H54 (cell line): Measurements from ENCODE around the gene KREMEN1.

Source experiments
- DNase-seq: peaks from one replicate; pipeline ENCODE4 v3.0.0; 2011; ENCODE audit warnings: low spot score, mixed read lengths; ENCODE audit not compliant: insufficient read length
- FAIRE-seq: peaks from 3 replicates; lab custom pipeline; 2011; peaks lifted over from hg19 to GRCh38; lab: Jason Lieb, UNC
- POLR2A ChIP-seq: IDR thresholded peaks from 2 replicates; pipeline ENCODE4 v1.6.1; 2011; ENCODE audit warnings: low read depth, mild to moderate bottlenecking, low read length

KREMEN1 gene

DNA sequence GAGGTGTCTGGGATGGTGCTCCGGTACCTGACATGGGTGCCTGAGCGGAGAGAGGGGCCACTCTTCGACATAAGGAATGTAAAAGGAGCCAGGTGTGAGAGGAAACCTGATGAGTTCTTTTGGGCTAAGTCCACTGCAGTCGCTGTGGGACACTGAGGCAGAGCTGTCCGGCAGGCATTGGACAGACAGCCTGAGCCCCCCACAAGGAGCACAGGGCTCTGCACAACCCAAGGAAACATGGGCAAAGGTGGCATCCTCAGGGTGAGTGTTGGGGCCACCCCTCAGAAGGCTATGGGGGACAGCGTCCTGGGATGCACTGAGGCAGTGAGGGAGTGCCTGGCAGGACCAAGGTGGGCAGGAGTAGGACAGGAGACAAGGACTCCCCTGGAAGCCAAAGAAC is 75.2 kb downstream of the KREMEN1 start:
- TF ChIP-seq POLR2A: no peak
- no peak for DNase-seq
- no peak for FAIRE-seq

DNA sequence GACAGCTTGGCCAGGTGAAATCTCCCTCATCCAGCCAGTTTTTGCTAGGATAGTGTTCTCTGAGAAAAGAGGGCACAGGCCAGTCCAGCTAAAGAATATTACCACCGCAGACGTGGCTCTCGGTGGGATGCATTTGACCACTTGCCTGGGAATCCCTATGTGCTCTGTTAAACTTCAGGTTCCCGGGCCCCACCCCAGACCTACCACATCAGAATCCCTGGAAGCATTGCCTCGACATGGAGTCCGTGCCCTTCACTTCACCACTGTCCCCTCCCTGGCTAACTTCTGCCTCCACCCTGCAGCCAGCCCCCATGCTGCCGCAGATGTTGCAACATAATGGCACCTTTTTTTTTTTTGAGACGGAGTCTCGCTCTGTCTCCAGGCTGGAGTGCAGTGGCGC is 76.0 kb downstream of the KREMEN1 start:
- TF ChIP-seq POLR2A: no peak
- DNase-seq: no peak
- FAIRE-seq: no peak

DNA sequence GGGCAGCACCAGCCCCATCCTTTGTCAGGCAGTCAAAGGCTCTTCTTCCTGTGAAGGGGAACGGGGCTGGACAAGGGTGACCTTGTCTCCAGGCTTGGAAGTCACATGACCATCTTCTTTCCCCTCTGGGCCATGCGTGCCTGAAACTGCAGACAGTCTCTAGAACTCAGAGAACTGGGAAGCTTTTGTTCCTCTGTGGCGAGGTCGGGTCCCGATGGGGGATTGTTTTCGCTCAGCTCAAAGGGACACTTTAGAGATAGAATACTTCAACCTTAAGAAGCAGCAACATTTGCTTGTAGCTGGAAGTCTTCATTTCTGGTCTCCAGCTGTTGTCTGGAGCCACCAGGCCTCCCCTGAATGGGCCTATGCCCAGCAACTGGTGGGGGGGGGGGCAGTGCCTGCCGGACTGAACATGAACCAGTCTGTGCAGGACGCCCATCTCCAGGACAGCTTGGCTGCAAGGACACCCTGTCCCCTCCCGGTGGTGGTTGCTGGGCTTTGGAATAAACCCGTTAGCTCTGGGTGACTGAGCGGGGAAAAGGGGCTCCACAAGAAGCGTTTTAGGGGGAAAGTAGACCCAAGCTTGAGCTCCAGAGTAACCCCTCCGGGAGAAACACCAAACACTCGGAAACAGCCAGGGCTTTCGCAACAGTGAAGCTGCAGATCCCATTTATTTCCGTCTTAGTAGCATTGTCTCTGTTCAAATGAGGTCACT is 77.2 kb downstream of the KREMEN1 start:
- FAIRE-seq: no peak
- no peak for TF ChIP-seq POLR2A
- DNase-seq: no peak

DNA sequence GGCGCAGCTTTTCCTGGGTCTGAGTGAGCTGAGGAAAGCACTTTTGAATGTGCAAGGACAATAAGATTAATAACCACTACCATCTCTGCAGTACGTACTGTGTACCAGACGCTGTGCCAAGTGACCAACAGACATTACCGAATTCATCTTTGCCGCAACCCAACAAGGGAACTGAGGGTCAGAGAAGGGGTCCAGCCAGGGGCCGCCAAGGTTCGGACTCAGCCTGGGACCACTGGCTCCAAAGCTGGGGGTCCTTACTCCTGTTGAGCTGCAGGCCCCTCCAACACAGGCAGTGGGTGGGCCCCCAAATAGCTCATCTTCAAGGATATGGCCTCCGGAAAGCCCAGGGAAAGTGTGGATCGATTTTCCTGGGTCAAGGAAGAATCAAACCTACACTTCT is 77.9 kb downstream of the KREMEN1 start:
- DNase-seq (no peak), FAIRE-seq (no peak)
- TF ChIP-seq POLR2A: no peak

DNA sequence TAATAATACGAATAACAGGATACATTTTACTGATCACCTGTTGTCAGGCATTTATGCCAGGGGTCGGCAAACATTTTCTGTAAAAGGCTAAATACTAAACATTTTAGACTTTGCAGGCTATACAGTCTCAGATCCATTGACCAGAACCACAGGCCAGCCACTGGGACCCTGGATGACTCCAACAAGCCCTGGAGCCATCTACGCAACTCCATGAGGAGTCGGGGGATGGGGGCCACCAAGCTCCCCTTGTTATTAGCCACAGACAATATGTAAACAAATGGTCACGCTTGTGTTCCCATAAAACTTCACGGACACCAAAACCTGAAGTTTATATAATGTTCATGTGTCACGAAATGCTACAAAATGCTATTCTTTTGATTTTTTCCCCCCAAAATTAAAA is 78.5 kb downstream of the KREMEN1 start:
- FAIRE-seq: no peak
- no peak for DNase-seq

DNA sequence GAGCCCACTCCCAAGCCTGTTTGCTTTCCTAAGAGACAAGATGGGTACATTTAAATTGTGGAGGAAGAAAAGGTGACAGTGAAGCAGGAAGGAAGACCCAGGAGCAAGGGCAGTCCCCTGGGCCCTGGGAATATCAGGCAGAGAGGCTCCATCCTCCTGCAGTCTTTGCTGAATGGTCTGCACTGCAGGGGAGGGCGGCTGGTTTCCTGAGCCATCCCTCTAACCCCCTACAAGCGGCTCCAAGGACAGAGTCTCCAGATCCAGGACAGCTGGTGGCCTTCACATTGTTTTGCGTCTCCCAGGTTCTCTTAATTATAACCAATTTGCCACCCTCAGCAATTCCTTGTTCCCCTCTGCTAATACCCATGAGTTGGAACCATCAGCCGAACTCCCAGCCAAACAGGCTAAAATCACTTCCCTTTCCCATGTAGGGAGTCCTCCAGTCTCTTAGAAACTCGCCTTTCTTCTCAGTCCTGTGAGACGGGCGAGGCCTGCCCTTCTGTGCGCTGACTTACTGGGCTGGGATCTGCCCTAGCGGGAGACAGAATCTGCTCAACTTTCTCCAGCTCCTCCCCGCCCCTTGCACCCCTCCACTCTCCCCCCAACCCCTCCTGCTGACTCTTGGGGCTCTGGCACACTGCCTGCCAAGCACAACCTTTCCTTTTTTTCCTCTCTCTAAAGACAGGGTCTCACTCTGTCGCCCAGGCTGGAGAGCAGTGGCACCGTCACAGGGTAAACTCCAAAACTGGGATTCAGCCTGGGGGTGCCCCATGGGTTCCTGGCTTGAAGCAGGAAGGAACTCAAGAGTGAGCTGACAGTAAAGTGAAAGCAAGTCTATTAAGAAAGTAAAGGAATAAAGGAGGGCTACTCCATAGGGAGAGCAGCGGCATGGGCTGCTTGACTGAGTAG is 79.5 kb downstream of the KREMEN1 start:
- TF ChIP-seq POLR2A: no peak
- no peak for FAIRE-seq
- DNase-seq: no peak

More for the DNA sequence above, 78.5 kb downstream of the KREMEN1 start:
- TF ChIP-seq POLR2A: no peak

DNA sequence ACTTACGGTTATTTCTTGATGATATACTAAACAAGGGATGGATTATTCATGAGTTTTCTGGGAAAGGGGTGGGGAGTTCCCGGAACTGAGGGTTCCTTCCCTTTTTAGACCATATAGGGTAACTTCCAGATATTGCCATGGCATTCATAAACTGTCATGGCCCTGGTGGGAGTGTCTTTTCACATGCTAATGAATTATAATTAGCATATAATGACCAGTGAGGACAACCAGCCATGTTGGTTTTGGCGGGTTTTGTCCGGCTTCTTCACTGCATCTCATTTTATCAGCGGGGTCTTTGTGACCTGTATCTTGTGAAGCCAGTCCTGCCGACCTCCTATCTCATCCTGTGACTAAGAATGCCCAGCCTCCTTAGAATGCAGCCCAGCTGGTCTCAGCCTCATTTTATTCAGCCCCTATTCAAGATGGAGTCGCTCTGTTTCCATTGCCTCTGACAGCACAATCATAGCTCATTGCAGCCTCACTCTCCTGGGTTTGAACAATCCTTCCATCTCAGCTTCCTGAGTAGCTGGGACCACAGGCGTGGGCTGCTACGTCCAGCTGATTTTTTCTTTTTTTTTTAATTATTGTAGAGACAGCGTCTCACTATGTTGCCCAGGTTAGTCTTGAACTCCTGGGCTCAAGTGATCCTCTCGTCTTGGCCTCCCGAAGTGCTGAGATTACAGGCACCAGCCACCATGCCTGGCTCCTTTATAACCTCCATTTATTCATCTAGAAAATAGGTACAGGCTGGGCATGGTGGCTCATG is 80.3 kb downstream of the KREMEN1 start:
- FAIRE-seq (no peak), DNase-seq (no peak)
- TF ChIP-seq POLR2A: no peak

DNA sequence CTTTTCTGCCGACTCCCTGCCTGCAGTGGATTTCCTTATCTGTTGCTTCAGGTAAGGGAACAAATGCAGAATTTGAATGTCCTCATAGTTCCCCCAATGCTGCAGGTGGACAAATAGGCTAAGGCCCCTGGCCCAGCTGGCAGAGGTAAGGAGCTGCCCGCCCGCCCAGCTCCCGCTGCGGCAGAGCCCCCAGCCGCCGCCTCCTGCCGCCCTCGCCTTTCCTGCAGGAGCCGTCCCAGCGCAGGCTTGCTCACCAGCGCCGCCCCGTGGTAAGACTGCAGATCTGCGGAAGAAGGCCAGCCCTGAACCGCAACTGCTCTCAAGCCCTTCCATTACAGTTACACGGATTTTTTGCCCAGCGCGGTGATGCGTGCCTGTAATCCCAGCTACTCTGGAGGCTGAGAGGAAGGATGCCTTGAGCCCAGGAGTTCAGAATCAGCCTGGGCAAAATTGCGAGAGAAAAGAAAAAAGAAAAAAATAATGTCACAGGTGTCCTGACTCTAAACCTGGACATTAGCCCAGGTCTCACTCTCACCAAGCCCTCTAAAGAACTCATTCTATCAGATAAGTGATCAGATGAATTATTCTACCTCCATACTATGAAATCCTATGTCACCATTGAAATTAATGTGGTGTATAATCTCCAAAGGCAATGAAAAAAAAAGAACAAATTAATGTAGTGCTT is 81.7 kb downstream of the KREMEN1 start:
- FAIRE-seq: no peak

DNA sequence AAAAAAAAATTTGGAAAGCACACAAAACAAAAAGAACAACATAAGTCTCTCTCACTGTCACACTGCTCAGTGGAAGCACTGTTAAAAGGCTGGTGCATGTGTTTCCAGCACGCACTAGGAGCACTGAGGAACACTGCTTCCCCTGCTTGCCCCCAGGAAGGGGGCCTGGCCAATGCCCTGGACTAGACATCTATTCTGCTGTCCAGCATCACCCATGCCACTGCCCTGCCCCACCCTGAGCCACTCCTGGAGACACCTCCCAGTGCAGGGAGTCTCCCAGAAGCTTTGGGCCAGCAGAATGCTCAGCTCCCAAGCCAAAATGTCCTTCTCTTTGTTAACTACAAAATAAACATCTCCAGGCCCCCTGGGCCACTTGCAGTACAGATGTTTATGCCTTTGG is 83.1 kb downstream of the KREMEN1 start:
- DNase-seq (no peak), FAIRE-seq (no peak)
- no peak for TF ChIP-seq POLR2A

More for the DNA sequence above, 81.7 kb downstream of the KREMEN1 start:
- DNase-seq: peak; percentile 66
- no peak for TF ChIP-seq POLR2A

DNA sequence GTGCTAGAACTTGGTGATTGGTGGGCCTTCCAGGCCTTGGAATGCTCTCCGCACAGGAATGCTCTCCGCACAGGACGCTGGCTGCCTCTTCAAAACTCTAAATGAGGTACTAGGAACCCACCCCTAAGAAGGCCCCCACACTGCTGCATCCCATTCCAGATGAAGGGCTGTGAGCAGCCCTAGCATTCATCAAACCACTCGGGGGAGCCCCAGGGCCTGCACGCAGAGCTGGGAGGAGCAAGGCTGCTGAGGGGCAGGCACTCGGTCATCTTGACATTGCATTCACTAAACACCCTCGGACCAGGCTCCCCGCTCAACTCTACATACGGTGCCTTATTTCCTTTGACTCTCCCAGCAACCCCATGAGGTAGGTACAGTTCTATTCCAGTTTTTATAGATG is 83.7 kb downstream of the KREMEN1 start:
- TF ChIP-seq POLR2A: no peak
- FAIRE-seq (no peak), DNase-seq (no peak)

DNA sequence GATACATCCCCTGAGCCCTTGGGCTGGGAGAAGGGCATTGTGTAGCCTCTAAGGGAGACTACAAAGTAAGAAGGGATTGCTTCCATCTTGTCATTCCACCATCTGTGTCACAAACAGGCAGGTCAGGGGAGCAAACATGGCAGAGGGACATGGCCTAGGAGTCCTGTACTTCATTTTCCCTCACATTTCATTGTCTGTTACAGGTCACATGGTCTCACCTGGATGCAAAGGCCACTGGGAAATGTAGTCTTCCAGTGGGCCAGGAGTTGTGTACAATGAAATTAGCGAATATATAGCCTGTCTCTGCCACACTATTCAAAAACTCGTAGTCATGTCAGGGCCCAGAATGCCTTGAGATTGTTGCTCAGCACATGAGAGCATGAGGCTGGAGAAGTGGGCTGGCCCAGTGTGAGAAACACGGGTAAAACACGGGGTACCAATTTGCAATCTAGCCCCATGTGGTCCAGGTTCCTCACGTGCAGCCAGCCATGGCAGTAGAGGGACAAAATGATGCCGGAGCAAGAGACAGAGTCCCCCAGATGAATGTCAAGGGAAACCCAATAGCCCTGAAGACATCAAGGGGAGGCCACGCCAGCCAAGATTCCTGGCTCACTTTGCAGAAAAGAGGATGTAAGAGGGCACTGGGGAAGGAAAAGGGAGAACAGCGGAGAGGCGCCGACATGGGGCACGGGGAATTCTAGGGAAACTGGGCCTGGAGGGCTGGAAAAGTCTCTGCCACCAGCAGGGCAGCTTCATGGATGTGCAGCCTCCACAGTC is 85.1 kb downstream of the KREMEN1 start:
- TF ChIP-seq POLR2A: no peak
- DNase-seq: no peak
- no peak for FAIRE-seq

DNA sequence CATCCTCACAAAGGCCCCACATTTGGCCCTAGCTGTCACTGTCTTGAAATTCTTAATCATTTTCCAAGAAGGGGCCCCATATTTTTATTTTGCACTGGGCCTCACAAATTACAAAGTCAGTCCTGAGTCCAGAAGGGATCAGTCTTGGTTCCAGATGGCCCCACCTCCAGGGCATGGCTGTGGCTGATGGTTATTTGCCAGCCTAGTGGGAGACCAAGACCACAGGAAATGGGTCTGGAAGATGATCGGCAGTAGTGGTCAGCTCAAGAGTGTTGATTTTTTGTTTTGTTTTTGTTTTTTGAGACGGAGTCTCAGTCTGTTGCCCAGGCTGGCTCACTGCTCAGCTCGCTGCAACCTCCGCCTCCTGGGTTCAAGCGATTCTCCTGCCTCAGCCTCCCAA is 85.7 kb downstream of the KREMEN1 start:
- DNase-seq: no peak
- no peak for FAIRE-seq

DNA sequence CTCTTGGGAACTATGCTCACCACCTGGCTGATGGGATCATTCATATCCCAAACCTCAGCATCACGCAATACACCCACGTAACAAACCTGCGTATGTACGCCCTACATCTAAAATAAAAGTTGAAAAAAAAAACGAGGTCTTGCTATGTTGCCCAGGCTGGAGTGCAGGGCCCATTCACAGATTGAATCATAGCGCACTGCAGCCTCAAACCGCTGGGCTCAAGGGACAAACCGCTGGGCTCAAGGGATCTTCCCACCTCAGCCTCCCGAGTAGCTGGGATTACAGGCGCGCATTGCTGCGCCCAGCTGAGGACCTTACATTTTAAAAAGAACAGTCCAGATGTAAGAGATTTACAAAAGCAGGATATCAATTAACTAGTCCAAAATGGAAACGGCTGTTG is 91.0 kb downstream of the KREMEN1 start:
- FAIRE-seq: no peak
- no peak for DNase-seq
- no peak for TF ChIP-seq POLR2A

More for the DNA sequence above, 85.7 kb downstream of the KREMEN1 start:
- no peak for TF ChIP-seq POLR2A
